HG02981 (cell line): ENCODE data around the gene RNF17.
"Not testable (repeated sequence)": the region's sequence is repeated elsewhere in the genome, so short reads cannot be mapped to it uniquely, and the experiment has no call there.

Experiments
- ATAC-seq: cut with Tn5 transposase; IDR thresholded peaks from one replicate; pipeline ENCODE4 v1.9.1; 2021; ENCODE audit warnings: mild to moderate bottlenecking, moderate library complexity; ENCODE audit not compliant: unreplicated experiment

RNF17 gene

DNA sequence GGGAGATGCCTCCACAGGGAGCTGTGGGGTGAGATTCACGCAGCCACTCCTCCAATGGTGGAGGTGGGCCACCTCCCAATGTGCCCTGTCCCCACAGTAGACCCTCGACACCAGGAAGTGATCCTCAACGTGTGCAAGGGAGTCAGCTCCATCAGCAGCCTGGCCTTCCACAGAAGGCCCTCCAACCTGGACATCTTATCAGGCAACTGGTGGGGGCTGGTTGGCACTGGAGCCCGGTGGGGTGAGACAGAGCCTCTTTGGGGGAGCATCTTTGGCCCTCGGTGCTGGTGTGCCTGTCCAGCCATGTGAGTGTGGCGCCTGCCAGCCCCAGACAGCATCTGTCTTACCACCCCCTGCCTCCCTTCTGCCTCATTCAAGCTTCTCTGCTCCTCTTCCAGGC is 19.7 kb upstream of the RNF17 start:
- ATAC-seq = no peak

DNA sequence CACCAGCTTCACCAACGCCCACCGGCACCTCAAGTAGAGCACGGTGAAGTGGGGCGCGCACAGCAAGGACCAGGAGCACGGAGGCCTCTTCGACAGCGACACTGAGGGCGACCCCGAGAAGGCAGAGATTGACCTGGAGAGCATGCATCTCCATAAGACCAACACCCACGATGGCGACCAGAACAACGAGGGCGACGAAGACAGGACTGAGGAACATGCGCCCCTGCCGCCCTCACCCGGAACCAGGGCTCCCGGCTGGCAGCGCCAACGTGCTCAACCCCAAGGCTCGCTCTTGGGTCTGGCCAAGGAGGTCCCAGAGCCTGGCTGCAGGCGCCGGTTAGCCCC is 18.5 kb upstream of the RNF17 start:
- ATAC-seq = no peak

DNA sequence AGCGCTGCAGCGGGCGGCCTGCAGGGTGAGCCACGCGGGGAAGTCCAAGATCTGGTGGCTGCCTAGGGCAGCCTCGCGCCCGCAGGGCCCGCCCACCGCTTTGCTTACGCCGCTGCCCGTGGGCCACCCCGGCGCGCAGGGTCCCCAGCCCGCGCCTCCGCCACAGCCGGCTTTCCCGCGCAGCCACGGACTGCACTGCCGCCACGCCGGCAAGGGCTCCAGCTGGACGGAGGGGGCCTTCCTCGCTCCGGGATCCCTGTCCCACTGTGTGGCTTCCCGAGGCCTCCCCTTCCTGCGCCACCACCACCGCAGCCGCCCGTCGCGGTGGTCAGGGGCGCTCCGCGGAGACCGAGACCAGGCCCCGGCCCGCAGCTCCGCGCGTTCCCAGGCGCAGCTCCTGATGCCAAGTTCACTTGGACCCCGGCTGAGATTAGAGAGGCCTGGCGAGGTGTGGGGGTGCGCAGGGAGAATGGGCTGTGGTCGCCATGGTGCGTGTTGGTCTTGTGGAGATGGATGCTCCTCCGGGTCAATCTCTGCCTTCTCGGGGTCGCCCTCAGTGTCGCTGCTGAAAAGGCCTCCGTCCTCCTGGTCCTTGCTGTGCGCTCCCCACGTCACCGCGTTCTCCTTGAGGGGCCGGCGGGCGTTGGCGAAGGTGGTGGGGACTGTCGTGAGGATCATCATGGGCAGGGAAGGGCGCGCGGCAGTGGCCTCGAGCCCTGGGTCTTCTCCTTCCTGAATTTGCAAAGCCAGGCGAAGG is 17.9 kb upstream of the RNF17 start:
- no peak for ATAC-seq

DNA sequence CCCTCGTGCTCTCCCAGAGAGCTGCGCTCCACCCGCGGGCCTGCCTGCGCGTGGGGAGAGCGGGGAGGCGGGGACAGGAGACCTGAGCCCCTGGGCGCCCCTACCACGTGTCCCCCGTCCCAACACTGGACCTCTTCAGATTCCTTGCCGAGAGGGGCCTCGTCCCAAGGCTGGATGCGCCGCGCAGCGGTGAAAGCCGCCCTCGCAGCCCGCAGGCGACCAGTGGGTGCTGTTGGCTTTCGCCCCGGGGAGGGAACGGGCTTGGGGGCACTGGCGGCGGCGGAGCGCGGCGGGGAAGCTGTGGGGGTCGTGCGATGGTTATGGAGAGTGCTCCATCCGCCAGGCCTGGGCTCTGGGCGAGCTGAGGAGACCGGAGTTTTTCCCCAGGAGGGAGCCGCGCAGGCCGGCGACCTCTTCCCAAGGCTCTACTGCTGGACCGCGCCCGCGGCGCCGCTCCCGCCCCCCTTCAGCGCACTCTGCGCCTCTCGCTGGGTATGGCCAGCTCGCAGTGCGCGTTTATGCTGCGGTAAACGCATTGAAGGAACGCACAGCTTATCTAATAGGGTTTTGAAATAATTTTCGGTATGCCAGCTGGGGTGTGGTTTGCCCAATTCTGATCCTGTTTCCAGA is 17.2 kb upstream of the RNF17 start:
- no peak for ATAC-seq

DNA sequence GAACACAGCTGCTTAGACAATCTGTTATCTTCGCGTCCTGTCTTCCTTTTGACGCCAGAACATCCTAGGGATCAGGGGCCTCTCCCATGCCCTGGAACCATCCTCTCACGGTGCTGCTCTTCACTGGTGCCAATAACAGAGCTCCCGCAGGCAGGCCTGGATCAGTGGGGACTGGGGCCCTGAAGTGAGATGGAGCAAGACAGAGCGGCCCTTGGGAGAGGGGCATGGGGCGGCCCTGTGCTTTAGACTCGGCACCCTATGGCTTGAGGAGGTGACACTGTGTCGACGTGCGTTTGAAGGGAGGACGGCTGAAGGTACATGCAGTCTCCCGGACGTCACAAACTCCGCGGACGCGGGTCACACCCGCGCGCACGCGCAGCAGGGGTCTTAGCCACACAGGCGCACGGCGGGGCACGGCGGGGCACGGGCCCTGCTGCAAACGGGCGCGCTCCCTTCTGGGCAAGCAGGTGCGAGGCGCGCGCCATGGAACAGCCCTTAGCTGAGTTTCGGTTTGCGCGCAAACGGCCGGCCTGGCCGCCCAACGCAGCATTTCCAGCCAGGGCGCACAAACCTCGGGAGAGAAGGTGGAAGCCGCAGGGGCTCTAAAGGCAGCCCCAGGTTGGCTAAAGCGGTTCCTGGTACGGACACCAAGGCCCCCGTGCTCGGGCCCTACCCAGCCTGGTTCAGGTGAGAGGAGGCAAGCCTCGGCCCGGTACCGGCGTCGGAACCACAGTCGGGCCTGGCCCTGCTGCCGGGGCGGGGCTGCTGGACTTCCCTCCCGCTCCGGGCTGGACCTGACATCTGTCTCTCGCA is 16.5 kb upstream of the RNF17 start:
- no peak for ATAC-seq

DNA sequence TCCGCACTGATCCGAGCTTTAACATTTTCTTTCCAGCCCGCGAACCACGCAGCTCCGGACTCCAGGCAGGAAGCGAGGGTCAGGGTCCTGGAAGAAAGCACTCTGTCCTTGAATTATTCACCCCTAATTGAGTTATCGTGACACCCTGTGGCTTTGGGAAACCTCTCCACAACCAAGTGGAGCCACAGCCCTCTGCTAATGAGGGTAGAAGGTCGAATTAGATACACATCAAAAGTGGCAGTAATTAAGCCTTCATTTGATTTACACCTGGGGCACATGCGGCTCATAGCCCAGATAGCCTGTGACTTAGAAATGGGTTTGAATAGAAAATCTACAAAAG is 15.9 kb upstream of the RNF17 start:
- no peak for ATAC-seq

DNA sequence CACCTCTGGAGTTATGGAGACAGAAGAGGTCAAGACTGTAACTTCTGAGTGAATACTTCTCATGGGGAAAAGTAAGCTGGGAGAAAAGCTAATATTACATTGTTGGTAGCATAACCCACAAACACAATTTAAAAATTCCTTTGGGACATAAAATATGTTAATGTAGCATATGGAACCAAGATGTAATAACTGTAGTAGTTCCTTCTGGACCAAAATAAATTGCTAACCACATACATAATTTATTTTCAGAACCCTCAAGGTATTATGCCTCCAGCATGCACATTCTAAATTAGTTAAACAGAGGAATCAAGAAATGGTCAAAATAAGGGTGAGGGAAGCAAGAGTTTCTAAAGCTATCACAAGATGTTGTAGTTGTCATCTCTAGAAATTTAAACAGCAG is 4.8 kb upstream of the RNF17 start:
- no peak for ATAC-seq

DNA sequence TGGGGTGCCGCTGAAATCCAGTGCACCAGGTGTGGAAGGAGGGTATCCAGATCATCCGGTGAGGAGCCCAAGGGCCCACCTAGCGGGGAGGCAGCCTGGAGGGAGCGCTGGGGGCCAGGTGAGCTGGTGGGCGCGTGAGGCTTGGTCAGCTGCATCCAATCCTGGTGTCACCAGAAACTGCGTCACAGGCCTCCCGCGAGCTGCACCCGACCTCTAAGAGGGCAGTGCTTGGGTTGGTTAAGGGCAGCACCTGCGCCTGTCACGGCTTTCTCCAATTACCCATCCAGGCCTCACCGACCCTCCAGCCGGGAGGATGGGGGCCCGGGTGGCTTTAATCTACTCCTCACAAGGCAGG is 284 bp downstream of the RNF17 start:
- ATAC-seq = no peak

DNA sequence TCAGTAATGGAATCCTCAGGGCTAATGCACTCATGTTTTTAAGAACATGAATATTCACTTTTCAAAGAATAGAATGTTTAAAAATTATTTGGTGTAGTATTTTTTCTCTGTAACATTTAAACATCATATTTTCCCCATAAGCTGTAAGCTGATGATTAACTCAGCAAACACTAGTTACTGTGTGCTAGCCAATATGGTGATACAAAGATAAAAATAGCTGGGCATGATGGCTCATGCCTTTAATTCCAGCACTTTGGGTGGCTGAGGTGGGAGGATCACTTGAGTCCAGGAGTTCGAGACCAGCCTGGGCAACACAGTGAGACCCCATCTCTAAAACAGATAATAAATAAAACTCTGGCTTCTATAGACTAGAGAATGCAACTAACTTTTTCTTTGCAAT is 13.2 kb downstream of the RNF17 start:
- no peak for ATAC-seq

DNA sequence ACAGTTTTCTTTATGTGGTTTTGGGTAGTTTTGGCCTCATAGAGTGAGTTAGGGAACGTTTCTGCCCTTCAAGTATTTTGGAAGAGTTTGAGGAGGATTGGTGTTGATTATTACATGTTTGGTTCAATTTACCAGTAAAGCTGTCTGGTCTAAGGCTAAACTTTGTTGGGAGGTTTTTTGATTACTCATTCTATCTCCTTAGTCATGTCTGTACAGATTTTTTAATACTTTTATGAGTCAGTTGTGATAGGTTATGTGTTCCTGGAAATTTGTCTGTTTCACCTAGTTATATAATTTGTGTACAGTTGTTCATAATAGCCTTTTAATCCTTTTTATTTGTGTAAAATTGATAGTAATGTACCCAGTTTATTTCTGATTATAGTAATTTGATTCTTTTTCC is 20.4 kb downstream of the RNF17 start:
- no peak for ATAC-seq

DNA sequence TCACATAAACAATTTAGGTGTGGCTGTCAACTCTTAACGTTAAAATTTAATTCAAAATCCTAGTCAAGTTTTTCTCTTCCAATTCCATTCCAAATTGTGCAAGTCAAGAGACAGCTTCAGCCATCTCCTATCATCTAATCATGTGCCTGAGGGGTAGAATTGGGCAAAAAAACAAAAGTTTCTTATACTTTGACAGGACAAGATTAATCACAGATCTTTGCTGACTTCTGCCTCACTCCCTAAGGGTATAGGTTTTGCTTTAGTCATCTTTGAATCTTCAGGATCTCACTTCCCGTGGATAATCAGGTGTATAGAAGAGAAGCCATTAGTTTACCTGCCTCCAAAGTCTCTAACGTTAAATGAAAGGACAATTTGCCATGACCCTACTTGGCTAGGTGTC is 24.6 kb downstream of the RNF17 start:
- ATAC-seq = no peak

DNA sequence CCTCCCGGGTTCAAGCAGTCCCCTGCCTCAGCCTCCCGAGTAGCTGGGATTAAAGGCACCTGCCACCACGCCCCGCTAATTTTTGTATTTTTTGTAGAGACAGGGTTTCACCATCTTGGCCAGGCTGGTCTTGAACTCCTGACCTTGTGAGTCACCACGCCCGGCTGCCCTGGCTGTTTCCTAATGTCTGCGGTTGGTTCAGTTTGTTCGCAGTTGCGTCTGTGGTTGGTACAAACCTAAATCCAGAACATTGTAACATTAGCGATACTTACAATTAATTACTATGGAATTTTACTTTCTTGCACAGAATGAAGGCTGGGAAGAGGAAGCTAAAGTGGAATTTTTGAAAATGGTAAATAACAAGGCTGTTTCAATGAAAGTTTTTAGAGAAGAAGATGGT is 38.1 kb downstream of the RNF17 start:
- no peak for ATAC-seq

DNA sequence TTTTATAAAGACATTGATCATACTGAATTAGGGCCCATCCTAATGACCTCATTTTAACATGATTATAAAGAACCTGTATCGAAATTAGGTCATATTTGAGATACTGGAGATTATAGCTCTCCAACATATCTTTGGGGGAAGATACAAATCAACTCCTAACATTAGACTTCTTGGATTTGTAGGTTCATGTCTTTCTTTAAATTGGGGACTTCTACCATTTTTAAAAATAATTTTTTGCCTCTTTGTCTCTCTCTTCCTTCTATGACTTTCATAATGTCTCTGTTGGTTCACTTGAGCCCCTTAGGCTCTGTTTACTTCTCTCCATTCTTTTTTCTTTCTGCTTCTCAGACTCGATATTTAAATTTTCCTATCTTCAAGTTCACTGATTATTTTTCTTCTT is 57.2 kb downstream of the RNF17 start:
- no peak for ATAC-seq

DNA sequence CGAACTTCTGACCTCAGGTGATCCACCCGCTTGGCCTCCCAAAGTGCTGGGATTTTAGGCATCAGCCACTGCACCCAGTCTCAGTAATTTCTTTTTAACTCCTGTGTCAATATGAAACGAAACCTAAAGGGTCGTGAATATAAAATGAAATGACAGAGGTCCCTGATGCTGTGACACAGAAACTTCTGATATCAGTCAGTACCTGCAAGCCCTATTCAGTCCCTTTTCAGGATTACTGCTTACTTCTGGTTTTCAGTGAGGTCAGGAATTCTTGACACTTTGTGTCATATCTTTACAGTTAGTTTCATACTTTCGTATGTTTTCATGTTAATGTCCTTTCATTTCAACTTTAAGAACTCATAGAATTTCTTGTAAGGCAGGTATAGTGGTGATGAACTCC is 58.7 kb downstream of the RNF17 start:
- ATAC-seq = no peak

DNA sequence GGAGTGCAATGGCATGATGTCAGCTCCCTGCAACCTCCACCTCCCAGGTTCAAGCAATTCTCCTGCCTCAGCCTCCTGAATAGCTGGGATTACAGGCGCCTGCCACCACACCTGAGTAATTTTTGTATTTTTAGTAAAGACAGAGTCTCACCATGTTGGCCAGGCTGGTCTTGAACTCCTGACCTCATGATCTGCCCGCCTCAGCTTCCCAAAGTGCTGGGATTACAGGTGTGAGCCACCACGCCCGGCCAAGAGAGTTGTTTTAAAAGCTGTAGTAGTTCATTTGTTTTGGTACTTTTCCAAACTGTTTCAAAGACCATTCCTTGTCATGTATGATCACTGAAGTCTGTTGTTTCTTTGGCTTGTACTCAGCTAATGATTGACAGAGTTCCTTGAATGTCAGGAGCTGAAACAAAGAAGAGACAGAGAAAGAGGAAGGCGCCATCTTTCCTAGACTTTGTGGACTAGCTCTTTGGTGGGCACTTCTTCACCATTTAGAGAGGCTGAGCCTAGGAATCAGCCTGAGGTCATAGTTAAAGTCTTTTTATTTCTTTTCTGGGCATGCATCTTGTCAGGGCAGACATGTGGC is 59.2 kb downstream of the RNF17 start:
- ATAC-seq = not testable (repeated sequence)

DNA sequence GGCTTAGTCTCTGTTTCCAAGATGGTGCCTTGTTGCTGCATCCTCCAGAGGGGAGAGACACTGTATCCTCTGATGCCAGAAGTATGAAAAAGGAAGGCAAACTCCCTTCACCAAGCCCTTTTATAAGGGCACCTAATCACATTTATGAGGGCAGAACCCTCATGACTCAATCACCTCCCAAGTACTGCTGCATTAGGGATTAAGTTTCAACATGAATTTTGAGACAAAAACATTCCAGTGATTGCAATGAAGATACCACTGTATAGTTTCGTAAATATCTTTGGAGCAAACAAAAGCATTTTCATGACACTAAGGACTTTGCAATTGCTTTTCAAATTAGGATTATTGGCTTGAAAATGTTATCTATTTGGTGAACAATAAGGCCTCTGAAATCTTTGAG is 63.8 kb downstream of the RNF17 start:
- ATAC-seq = no peak

DNA sequence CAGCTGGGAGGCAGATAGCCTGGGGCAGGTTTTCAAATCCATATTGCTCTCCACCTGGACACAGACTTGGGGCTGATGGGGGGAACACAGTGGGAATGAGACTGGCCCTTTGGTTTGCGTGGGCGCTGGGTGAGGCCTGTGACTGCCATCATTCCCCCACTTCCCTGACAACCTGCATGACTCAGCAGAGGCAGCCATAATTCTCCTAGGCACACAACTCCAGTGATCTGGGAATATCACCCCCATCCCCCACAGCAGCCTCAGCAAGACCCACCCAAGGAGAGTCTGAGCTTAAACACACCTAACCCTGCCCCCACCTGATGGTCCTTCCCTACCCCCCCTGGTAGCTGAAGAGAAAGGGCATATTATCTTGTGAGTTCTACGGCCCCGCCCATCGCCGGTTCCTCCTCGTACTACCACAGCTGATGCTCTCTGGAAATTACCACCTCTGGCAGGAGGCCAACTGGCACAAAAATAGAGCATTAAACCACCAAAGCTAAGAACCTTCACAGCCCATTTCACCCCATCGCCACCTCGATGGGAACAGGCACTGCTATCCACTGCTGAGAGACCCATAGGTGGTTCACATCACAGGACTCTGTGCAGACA is 71.0 kb downstream of the RNF17 start:
- ATAC-seq = no peak

DNA sequence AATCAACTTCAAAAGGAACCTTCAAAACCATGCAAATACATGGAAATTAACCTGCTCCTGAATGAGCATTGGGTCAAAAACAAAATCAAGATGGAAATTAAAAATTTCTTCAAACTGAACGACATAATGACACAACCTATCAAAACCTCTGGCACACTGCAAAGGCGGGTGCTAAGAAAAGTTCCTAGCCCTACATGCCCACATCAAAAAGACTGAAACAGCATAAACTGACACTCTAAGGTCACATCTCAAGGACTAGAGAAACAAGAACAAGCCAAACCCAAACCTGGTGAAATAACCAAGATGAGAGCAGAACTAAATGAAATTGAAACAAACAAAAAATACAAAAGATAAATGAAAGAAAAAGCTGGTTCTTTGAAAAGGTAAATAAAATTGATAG is 73.6 kb downstream of the RNF17 start:
- ATAC-seq = not testable (repeated sequence)

DNA sequence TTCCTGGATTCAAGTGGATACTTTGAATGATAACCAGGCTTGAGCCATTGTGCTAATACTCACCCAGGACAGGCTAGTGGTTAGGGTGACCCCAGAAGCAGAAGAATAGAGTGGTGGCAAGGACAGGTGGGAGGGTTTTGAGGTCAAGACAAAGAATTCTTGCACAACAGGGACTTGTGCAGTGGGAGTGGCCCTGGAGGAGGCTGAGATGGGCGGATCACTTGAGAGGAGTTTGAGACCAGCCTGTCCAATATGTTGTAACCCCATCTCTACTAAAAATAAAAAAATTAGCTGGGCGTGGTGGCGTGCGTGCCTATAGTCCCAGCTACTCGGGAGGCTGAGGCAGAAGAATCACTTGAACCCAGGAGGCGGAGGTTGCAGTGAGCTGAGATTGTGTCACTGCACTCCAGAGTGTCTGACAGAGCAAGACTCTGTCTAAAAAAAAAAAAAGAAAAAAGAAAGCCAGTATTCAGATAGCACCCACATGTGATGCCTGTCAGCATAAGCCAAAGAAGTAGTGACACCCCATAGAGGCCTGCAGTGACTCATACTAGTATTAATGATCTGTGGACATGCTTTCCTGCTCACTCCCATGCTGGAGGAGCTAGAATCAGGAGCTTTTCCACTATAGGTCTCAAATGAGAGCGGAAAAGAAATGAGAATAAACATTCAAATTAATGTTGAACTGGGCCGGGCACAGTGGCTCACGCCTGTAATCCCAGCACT is 78.7 kb downstream of the RNF17 start:
- ATAC-seq = no peak

DNA sequence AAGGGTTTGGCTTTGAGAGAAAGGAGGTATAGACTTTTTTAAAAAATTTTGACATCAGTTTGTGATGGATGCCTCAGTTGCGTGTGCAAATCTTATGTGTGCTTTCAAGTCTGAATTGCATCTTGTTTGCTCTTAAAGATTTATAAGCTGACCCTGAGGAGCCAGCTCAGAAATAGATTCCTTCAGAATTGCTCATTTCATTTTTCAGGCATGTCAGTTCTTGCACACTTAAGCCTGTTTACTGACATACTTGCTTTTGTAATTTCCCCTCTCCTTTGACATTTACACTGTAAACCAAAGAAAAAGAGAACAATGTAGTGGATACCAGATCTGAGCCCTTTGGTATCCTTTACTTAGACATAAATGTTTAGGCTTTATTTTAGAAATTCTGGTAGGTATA is 87.6 kb downstream of the RNF17 start:
- ATAC-seq = no peak

DNA sequence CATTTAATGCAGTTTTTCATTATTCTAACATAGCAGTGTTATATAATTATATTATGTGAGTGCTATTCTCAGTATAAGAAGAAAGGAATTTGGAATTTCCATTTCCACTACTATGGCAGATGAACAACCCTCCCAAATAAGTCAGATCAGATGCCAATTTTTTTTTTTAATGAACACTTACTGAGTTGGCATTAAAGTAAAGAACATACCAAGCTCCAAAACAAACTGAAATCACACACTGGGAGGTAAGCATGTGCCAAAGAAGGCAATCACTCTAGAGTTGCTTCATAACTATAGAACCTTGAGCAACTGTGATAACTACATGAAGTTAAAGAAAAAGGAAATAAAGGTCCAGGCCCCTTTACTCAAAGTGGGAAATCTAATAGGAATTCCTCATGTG is 90.3 kb downstream of the RNF17 start:
- no peak for ATAC-seq
